ENCODE measurements around the gene NUP98.

- TF ChIP-seq CTCF (IDR thresholded peaks at IDR 0.05) (no peak), POLR2A (IDR thresholded peaks at IDR 0.05) (no peak)
Observed at GRCh38 chr11:3686751-3687150, 110.6 kb downstream of the NUP98 start.

Data from uterus (tissue), 2 donors.